ENCODE measurements around the gene ILRUN. TPM values are rescaled to one million over a fixed set of nuclear protein-coding genes. Genes with fewer than 3 reads are reported as not detected.

ILRUN gene
- total RNA-seq (2022; extraction: Qiagen RNA extraction; ENCODE audit: low read depth): 26.8 to 33.2 TPM (median 31.8 TPM) in 5 replicates

DNA sequence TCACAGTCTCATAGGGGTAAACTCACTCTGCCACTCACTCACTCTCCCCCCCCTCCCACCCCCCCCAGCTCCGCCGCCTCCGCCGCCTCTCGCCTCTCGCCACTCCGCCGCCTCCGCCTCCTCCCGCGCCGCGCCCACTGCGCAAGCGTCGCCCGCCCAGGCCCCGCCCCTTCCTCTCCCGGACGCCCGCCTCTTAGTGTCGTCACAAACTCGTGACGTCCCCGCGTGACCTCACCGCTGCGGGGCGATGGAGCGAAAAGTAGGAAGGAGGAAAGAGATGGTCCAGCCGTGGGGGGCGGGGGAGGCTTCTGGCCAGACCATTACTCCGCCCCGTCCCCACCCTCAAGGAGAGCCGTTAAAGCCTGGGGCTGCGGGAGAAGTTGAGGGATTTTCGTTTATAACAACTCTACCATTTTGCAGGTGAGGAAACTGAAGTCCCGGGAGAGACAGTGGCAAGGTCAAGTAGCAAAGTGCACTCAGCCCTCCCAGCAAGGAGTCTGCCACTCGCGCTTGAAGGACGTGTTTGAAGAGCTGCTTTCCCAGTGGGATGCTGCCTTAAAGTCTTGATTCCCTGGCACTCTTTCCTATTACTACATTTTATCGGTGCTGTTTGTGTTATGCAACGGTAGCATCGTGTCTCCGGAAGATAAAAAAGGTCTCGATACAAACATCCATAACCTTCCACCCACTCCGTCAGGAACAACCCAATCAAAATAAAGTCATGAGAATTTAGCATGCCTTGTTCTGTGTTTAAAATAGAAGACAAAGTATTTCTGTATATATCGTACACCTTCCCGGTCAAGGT lies at the start of gene ILRUN:
Gene ILRUN, minus strand, starts transcription at position 29 of the 805 bp plus-strand sequence. CDS start 164 bp downstream, outside the sequence.

Other genes starting within 250 kb of the ILRUN start
- 0.03 to 0.09 TPM (median 0.07 TPM) in 4 of 5 replicates, not detected in the other for gene PACSIN1, start 230.7 kb downstream of the ILRUN start, total RNA-seq (2022; extraction: Qiagen RNA extraction; ENCODE audit: low read depth)
- 1.4 to 2.7 TPM (median 2.2 TPM) in 5 replicates for gene SPDEF, start 140.4 kb downstream of the ILRUN start, total RNA-seq (2022; extraction: Qiagen RNA extraction; ENCODE audit: low read depth)
- 195 to 226 TPM (median 207 TPM) in 5 replicates for gene SNRPC, start 60.7 kb upstream of the ILRUN start, total RNA-seq (2022; extraction: Qiagen RNA extraction; ENCODE audit: low read depth)
- gene BLTP3A, start 95.3 kb upstream of the ILRUN start, total RNA-seq (2022; extraction: Qiagen RNA extraction; ENCODE audit: low read depth): 4.0 to 6.8 TPM (median 6.1 TPM) in 5 replicates
- gene TAF11, start 191.3 kb upstream of the ILRUN start, total RNA-seq (2022; extraction: Qiagen RNA extraction; ENCODE audit: low read depth): 15.2 to 21.6 TPM (median 19.5 TPM) in 5 replicates
- 5.1 to 7.8 TPM (median 6.8 TPM) in 5 replicates for gene ANKS1A, start 192.5 kb upstream of the ILRUN start, total RNA-seq (2022; extraction: Qiagen RNA extraction; ENCODE audit: low read depth)